ENCODE results near the gene PCSK5. TPM values are rescaled to one million over a fixed set of nuclear protein-coding genes. Genes with fewer than 3 reads are reported as not detected.

Gene PCSK5
- total RNA-seq, 4 donors from 2014 or later: 6.5 to 24.3 (median 12.4) TPM

- no peak for TF ChIP-seq CTCF (IDR thresholded peaks at IDR 0.05)
- no peak for TF ChIP-seq POLR2A (IDR thresholded peaks at IDR 0.05)
- intact Hi-C loops (cut with DNase I; ENCODE audit: low total_unique reads): no loop called here
- peaks cover 6 to 8% of the 10 kb centered on the region in 2 donors for H3K4me1 ChIP-seq
- H3K27me3 ChIP-seq: no peaks in the 10 kb centered on the region
- H3K36me3 ChIP-seq: no peaks in the 10 kb centered on the region
- H3K9me3 ChIP-seq: no peaks in the 10 kb centered on the region
- no peak overlapping the region for H3K4me3 ChIP-seq
- DNase-seq: no peak
- H3K27ac ChIP-seq: peak overlapping the region; percentile 35 to 53
Observed at GRCh38 chr9:76161106-76161505, 270.6 kb downstream of the PCSK5 start.

- intact Hi-C loops (cut with DNase I; ENCODE audit: low total_unique reads): no loop called here
- H3K27ac ChIP-seq: peak overlapping the region; percentile 39 to 53
- no peak overlapping the region for H3K4me3 ChIP-seq
- H3K36me3 ChIP-seq: no peaks in the 10 kb centered on the region
- H3K9me3 ChIP-seq: no peaks in the 10 kb centered on the region
- TF ChIP-seq CTCF (IDR thresholded peaks at IDR 0.05) (no peak), POLR2A (IDR thresholded peaks at IDR 0.05) (no peak)
- peak; percentile 49 to 57 for DNase-seq
- no peaks in the 10 kb centered on the region for H3K27me3 ChIP-seq
- H3K4me1 ChIP-seq: peaks cover 6 to 8% of the 10 kb centered on the region in 2 donors
Observed at GRCh38 chr9:76161541-76161940, 271.1 kb downstream of the PCSK5 start.

- Histone ChIP-seq H3K27me3 (no peaks in the 10 kb centered on the region), H3K27ac (peak overlapping the region; percentile 39 to 53), H3K36me3 (no peaks in the 10 kb centered on the region), H3K4me3 (no peak overlapping the region), H3K4me1 (peaks cover 6 to 8% of the 10 kb centered on the region in 2 donors), H3K9me3 (no peaks in the 10 kb centered on the region)
- intact Hi-C loops (cut with DNase I; ENCODE audit: low total_unique reads): no loop called here
- DNase-seq: peak in 1 of 2 donors; percentile 20
- TF ChIP-seq POLR2A (IDR thresholded peaks at IDR 0.05) (no peak), CTCF (IDR thresholded peaks at IDR 0.05) (no peak)
Observed at GRCh38 chr9:76162086-76162730, 271.7 kb downstream of the PCSK5 start.

GRCh38 chr9:76162751-76163500 is 272.5 kb downstream of the PCSK5 start:
- no peaks in the 10 kb centered on the region for H3K27me3 ChIP-seq
- peak overlapping the region; percentile 39 to 53 for H3K27ac ChIP-seq
- DNase-seq: peak in 1 of 2 donors; percentile 26
- no peak for TF ChIP-seq CTCF (IDR thresholded peaks at IDR 0.05)
- no peak for TF ChIP-seq POLR2A (IDR thresholded peaks at IDR 0.05)
- intact Hi-C loops (cut with DNase I; ENCODE audit: low total_unique reads): no loop called here
- no peak overlapping the region for H3K4me3 ChIP-seq
- no peaks in the 10 kb centered on the region for H3K36me3 ChIP-seq
- H3K4me1 ChIP-seq: peaks cover 6 to 8% of the 10 kb centered on the region in 2 donors
- no peaks in the 10 kb centered on the region for H3K9me3 ChIP-seq

- no peaks in the 10 kb centered on the region for H3K9me3 ChIP-seq
- no peaks in the 10 kb centered on the region for H3K27me3 ChIP-seq
- intact Hi-C loops (cut with DNase I; ENCODE audit: low total_unique reads): no loop called here
- TF ChIP-seq POLR2A (IDR thresholded peaks at IDR 0.05) (no peak), CTCF (IDR thresholded peaks at IDR 0.05) (no peak)
- no peak for DNase-seq
- H3K27ac ChIP-seq: no peak overlapping the region
- peaks cover 3 to 6% of the 10 kb centered on the region in 2 donors for H3K4me1 ChIP-seq
- H3K4me3 ChIP-seq: no peak overlapping the region
- H3K36me3 ChIP-seq: no peaks in the 10 kb centered on the region
Observed at GRCh38 chr9:76166526-76166925, 276.1 kb downstream of the PCSK5 start.
